Measurements from ENCODE around the gene KRTAP20-2. TPM values are rescaled to one million over a fixed set of nuclear protein-coding genes. Genes with fewer than 3 reads are reported as not detected.

The KRTAP20-2 gene
- total and polyA plus RNA-seq, 2 donors (not counting 1 experiment from before 2014, with no cell fraction given), result not detected

- H2AFZ ChIP-seq (ENCODE audit: insufficient read depth, low read depth, low read length, poor library complexity, severe bottlenecking), result no peak within 1 kb of the TSS
- H3K4me1 ChIP-seq (ENCODE audit: control insufficient read depth in 2 of 2, insufficient read depth in 2 of 2, low read length in 2 of 2), result no peaks in the 10 kb centered on the region
- H3K9me3 ChIP-seq (ENCODE audit: control extremely low read depth in 1 of 3, control insufficient read depth in 2 of 3, insufficient read depth in 1 of 3, low read length in 2 of 3), result peaks cover 0 to 2% (median 0%) of the 10 kb centered on the region in 3 donors
- Mint-ChIP-seq H3K27ac (no peak within 1 kb of the TSS), H3K4me3 (no peak within 1 kb of the TSS), H3K9me3 (ENCODE audit: insufficient read depth) (peaks cover 4% of the 10 kb centered on the region), H3K4me1 (no peaks in the 10 kb centered on the region), H3K27me3 (no peaks in the 10 kb centered on the region)
- no peaks in the 10 kb centered on the region for H3K79me2 ChIP-seq (ENCODE audit: control insufficient read depth, insufficient read depth, low read length)
- no peaks in the 10 kb centered on the region for H3K27me3 ChIP-seq (replicated peaks in 1 of 4; ENCODE audit: control extremely low read depth in 1 of 4, control insufficient read depth in 3 of 4, insufficient read depth in 4 of 4, low read length in 3 of 4)
- H3K4me3 ChIP-seq (ENCODE audit: control extremely low read depth in 1 of 5, extremely low read depth in 1 of 5, insufficient read depth in 1 of 5, low read depth in 2 of 5, low read length in 4 of 5), result no peak within 1 kb of the TSS
- ChIA-PET POLR2A (no interaction called here), CTCF (no interaction called here)
- H4K20me1 ChIP-seq (ENCODE audit: control insufficient read depth, insufficient read depth, low read length, poor library complexity, severe bottlenecking), result no peaks in the 10 kb centered on the region
- intact Hi-C loops (cut with micrococcal nuclease), result no loop called here
- no peak for DNase-seq
- no CpG with 5 or more reads among the region's 1 CpG for WGBS (ENCODE audit: insufficient coverage)
- H3K27ac ChIP-seq (ENCODE audit: low read length in 2 of 2), result no peak within 1 kb of the TSS
- no peaks in the 10 kb centered on the region for H3K36me3 ChIP-seq (replicated peaks in 1 of 2; ENCODE audit: control extremely low read depth in 1 of 2, control insufficient read depth in 1 of 2, extremely low read depth in 1 of 2, insufficient read depth in 2 of 2, low read length in 1 of 2)
- ATAC-seq (ENCODE audit: low read depth), result no peak
- H3K4me2 ChIP-seq (replicated peaks; ENCODE audit: low read depth, low read length, poor library complexity, severe bottlenecking), result no peak within 1 kb of the TSS
- TF ChIP-seq CTCF (IDR thresholded peaks at IDR 0.05) (no peak), EZH2 (IDR thresholded peaks at IDR 0.05; ENCODE audit: borderline replicate concordance, insufficient read depth, low read depth, low read length, poor library complexity, severe bottlenecking) (no peak)
- H3K9ac ChIP-seq (ENCODE audit: low read length), result no peak within 1 kb of the TSS
These were observed 34.2 kb upstream of the KRTAP20-2 start, which contains the start of gene KRTAP22-1 for GRCh38 chr21:30600787-30601186. Gene KRTAP22-1, plus strand, starts transcription at chr21:30601087.

GRCh38 chr21:30605968-30606367 is 29.0 kb upstream of the KRTAP20-2 start:
- H3K9me3 ChIP-seq (ENCODE audit: control extremely low read depth in 1 of 3, control insufficient read depth in 2 of 3, insufficient read depth in 1 of 3, low read length in 2 of 3), result no peaks in the 10 kb centered on the region
- no peaks in the 10 kb centered on the region for H3K27me3 ChIP-seq (replicated peaks in 1 of 4; ENCODE audit: control extremely low read depth in 1 of 4, control insufficient read depth in 3 of 4, insufficient read depth in 4 of 4, low read length in 3 of 4)
- H3K27ac ChIP-seq (ENCODE audit: low read length in 2 of 2), result no peak overlapping the region
- ATAC-seq (ENCODE audit: low read depth) (no peak), DNase-seq (no peak)
- H3K4me1 ChIP-seq (ENCODE audit: control insufficient read depth in 2 of 2, insufficient read depth in 2 of 2, low read length in 2 of 2), result no peaks in the 10 kb centered on the region
- H3K36me3 ChIP-seq (replicated peaks in 1 of 2; ENCODE audit: control extremely low read depth in 1 of 2, control insufficient read depth in 1 of 2, extremely low read depth in 1 of 2, insufficient read depth in 2 of 2, low read length in 1 of 2), result no peaks in the 10 kb centered on the region
- no peak overlapping the region for H2AFZ ChIP-seq (ENCODE audit: insufficient read depth, low read depth, low read length, poor library complexity, severe bottlenecking)
- TF ChIP-seq CTCF (IDR thresholded peaks at IDR 0.05) (no peak), EZH2 (IDR thresholded peaks at IDR 0.05; ENCODE audit: borderline replicate concordance, insufficient read depth, low read depth, low read length, poor library complexity, severe bottlenecking) (no peak)
- intact Hi-C loops (cut with micrococcal nuclease), result no loop called here
- CTCF ChIA-PET, result no interaction called here
- POLR2A ChIA-PET, result no interaction called here
- no peak overlapping the region for H3K4me3 ChIP-seq (ENCODE audit: control extremely low read depth in 1 of 5, extremely low read depth in 1 of 5, insufficient read depth in 1 of 5, low read depth in 2 of 5, low read length in 4 of 5)
- WGBS (ENCODE audit: insufficient coverage), result 77% methylated on average over 2 of the region's 2 CpGs
- Mint-ChIP-seq H3K4me1 (no peaks in the 10 kb centered on the region), H3K4me3 (no peak overlapping the region), H3K9me3 (ENCODE audit: insufficient read depth) (peaks cover 7% of the 10 kb centered on the region), H3K27me3 (no peaks in the 10 kb centered on the region), H3K27ac (no peak overlapping the region)
- H3K4me2 ChIP-seq (replicated peaks; ENCODE audit: low read depth, low read length, poor library complexity, severe bottlenecking), result no peak overlapping the region
- no peak overlapping the region for H3K9ac ChIP-seq (ENCODE audit: low read length)
- no peaks in the 10 kb centered on the region for H4K20me1 ChIP-seq (ENCODE audit: control insufficient read depth, insufficient read depth, low read length, poor library complexity, severe bottlenecking)
- H3K79me2 ChIP-seq (ENCODE audit: control insufficient read depth, insufficient read depth, low read length), result no peaks in the 10 kb centered on the region
